ENCODE data around the gene CAMK1D. TPM values are rescaled to one million over a fixed set of nuclear protein-coding genes. Genes with fewer than 3 reads are reported as not detected.

Gene CAMK1D
- total and polyA plus RNA-seq, 8 donors: 1.4 to 26.9 (median 3.9) TPM

GRCh38 chr10:12729885-12730284 lies 380.5 kb downstream of the CAMK1D start:
- DNase-seq: no peak
- H3K27me3 ChIP-seq: no peaks in the 10 kb centered on the region
- TF ChIP-seq POLR2AphosphoS5 (IDR thresholded peaks at IDR 0.05) (no peak), EP300 (IDR thresholded peaks at IDR 0.05) (no peak), POLR2A (IDR thresholded peaks at IDR 0.05) (no peak), CTCF (IDR thresholded peaks at IDR 0.05) (no peak)
- no peaks in the 10 kb centered on the region for H3K36me3 ChIP-seq
- H3K4me3 ChIP-seq: no peak overlapping the region
- 68 to 84% (median 80%) methylated on average over 7 of the region's 7 CpGs for WGBS, 5 donors
- no peaks in the 10 kb centered on the region for H3K9me3 ChIP-seq
- intact Hi-C loops (cut with DNase I; ENCODE audit: low total_unique reads): no loop called here
- H3K27ac ChIP-seq: peak overlapping the region in 1 of 5 donors; percentile 43
- peaks cover 0 to 15% (median 7%) of the 10 kb centered on the region in 4 donors for H3K4me1 ChIP-seq

GRCh38 chr10:12730809-12731519 lies 381.6 kb downstream of the CAMK1D start:
- intact Hi-C loops (cut with DNase I; ENCODE audit: low total_unique reads): no loop called here
- H3K4me3 ChIP-seq: no peak overlapping the region
- no peaks in the 10 kb centered on the region for H3K36me3 ChIP-seq
- peaks cover 0 to 15% (median 7%) of the 10 kb centered on the region in 4 donors for H3K4me1 ChIP-seq
- H3K27ac ChIP-seq: peak overlapping the region in 2 of 5 donors; percentile 43 to 51
- WGBS, 5 donors: 82 to 84% (median 83%) methylated on average over 9 of the region's 9 CpGs
- no peaks in the 10 kb centered on the region for H3K27me3 ChIP-seq
- no peak for DNase-seq
- TF ChIP-seq CTCF (IDR thresholded peaks at IDR 0.05): no peak
- no peak for TF ChIP-seq POLR2AphosphoS5 (IDR thresholded peaks at IDR 0.05)
- no peak for TF ChIP-seq EP300 (IDR thresholded peaks at IDR 0.05)
- TF ChIP-seq POLR2A (IDR thresholded peaks at IDR 0.05): no peak
- no peaks in the 10 kb centered on the region for H3K9me3 ChIP-seq

GRCh38 chr10:12733271-12733670 lies 383.9 kb downstream of the CAMK1D start:
- intact Hi-C loops (cut with DNase I; ENCODE audit: low total_unique reads): no loop called here
- Histone ChIP-seq H3K36me3 (no peaks in the 10 kb centered on the region), H3K4me3 (no peak overlapping the region), H3K27me3 (no peaks in the 10 kb centered on the region), H3K27ac (no peak overlapping the region), H3K4me1 (peaks cover 0 to 6% (median 0%) of the 10 kb centered on the region in 4 donors), H3K9me3 (no peaks in the 10 kb centered on the region)
- TF ChIP-seq EP300 (IDR thresholded peaks at IDR 0.05): no peak
- WGBS, 5 donors: 78 to 83% (median 81%) methylated on average over 2 of the region's 2 CpGs
- no peak for DNase-seq

GRCh38 chr10:12735843-12736462 lies 386.6 kb downstream of the CAMK1D start:
- H3K27ac ChIP-seq: no peak overlapping the region
- H3K9me3 ChIP-seq: no peaks in the 10 kb centered on the region
- no peak for TF ChIP-seq POLR2AphosphoS5 (IDR thresholded peaks at IDR 0.05)
- TF ChIP-seq EP300 (IDR thresholded peaks at IDR 0.05): no peak
- TF ChIP-seq CTCF (IDR thresholded peaks at IDR 0.05): no peak
- TF ChIP-seq POLR2A (IDR thresholded peaks at IDR 0.05): no peak
- H3K4me3 ChIP-seq: no peak overlapping the region
- 75 to 85% (median 81%) methylated on average over 9 of the region's 9 CpGs for WGBS, 5 donors
- no peak for DNase-seq
- no peaks in the 10 kb centered on the region for H3K27me3 ChIP-seq
- no peaks in the 10 kb centered on the region for H3K4me1 ChIP-seq
- intact Hi-C loops (cut with DNase I; ENCODE audit: low total_unique reads): no loop called here
- H3K36me3 ChIP-seq: no peaks in the 10 kb centered on the region

- Histone ChIP-seq H3K4me3 (no peak overlapping the region), H3K27ac (peak overlapping the region in 1 of 5 donors; percentile 64), H3K36me3 (no peaks in the 10 kb centered on the region), H3K27me3 (no peaks in the 10 kb centered on the region), H3K9me3 (no peaks in the 10 kb centered on the region), H3K4me1 (peaks cover 0 to 5% (median 0%) of the 10 kb centered on the region in 4 donors)
- intact Hi-C loops (cut with DNase I; ENCODE audit: low total_unique reads): no loop called here
- DNase-seq: no peak
- WGBS, 5 donors: 70 to 89% (median 81%) methylated on average over 3 of the region's 3 CpGs
- TF ChIP-seq POLR2AphosphoS5 (IDR thresholded peaks at IDR 0.05) (no peak), CTCF (IDR thresholded peaks at IDR 0.05) (no peak), EP300 (IDR thresholded peaks at IDR 0.05) (no peak), POLR2A (IDR thresholded peaks at IDR 0.05) (no peak)
Observed at GRCh38 chr10:12740813-12741212, 391.5 kb downstream of the CAMK1D start.

Measured in stomach (tissue), 9 donors.